ENCODE data around the gene TIGD2.

TIGD2 gene

GRCh38 chr4:89162987-89163386, 51.7 kb downstream of the TIGD2 start:
- DNase-seq (ENCODE audit: low spot score): no peak

GRCh38 chr4:89164400-89164799, 53.1 kb downstream of the TIGD2 start:
- DNase-seq (ENCODE audit: low spot score): no peak

Data from CD4-positive, alpha-beta T cell treated with Interleukin-2 at 100 ng/mL for 4 hours (primary cell).